Neuronal stem cell (in vitro differentiated cells): ENCODE results near the gene HSFX3.

Experiments used
- DNase-seq: peaks from one replicate; pipeline ENCODE4 v3.0.0-alpha.2; 2013; ENCODE audit warnings: low spot score
- H2AFZ ChIP-seq: one replicate; pipeline ENCODE4 v1.6.1; 2013; ENCODE audit warnings: mild to moderate bottlenecking, low read length, inconsistent platforms
- H2AK5ac ChIP-seq: 2 replicates; pipeline ENCODE4 v1.6.1; 2013; ENCODE audit warnings: low read depth, mild to moderate bottlenecking, inconsistent platforms, low read length, moderate library complexity, mixed read lengths
- H2BK120ac ChIP-seq: 2 replicates; pipeline ENCODE4 v1.6.1; 2013; ENCODE audit warnings: low read depth, mild to moderate bottlenecking, inconsistent platforms, low read length, moderate library complexity, mixed read lengths
- H2BK12ac ChIP-seq: one replicate; pipeline ENCODE4 v1.6.1; 2013; ENCODE audit warnings: low read length, inconsistent platforms
- H2BK15ac ChIP-seq: 2 replicates; pipeline ENCODE4 v1.6.1; 2013; ENCODE audit warnings: mild to moderate bottlenecking, low read length, inconsistent platforms, mixed read lengths
- H2BK5ac ChIP-seq: one replicate; pipeline ENCODE4 v1.6.1; 2013; ENCODE audit warnings: inconsistent platforms, mild to moderate bottlenecking, low read length, moderate library complexity
- H3K14ac ChIP-seq: one replicate; pipeline ENCODE4 v1.6.1; 2013; ENCODE audit warnings: low read length, inconsistent platforms
- H3K18ac ChIP-seq: 2 replicates; pipeline ENCODE4 v1.6.1; 2013; ENCODE audit warnings: low read length, inconsistent platforms
- H3K23ac ChIP-seq: 2 replicates; pipeline ENCODE4 v1.6.1; 2013; ENCODE audit warnings: low read depth, mild to moderate bottlenecking, mixed read lengths, low read length, inconsistent platforms; ENCODE audit not compliant: poor library complexity
- H3K27ac ChIP-seq: replicated peaks from 3 replicates; pipeline ENCODE4 v1.5.1; 2013; ENCODE audit warnings: low read length, inconsistent platforms
- H3K27me3 ChIP-seq, 3 experiments: 2 replicates each; pipeline ENCODE4 v1.6.1; 2013; ENCODE audit warnings: low read length in 3 of 3, mild to moderate bottlenecking in 2 of 3, inconsistent platforms in 1 of 3, low read depth in 1 of 3, mixed read lengths in 1 of 3, moderate library complexity in 1 of 3; ENCODE audit not compliant: control insufficient read depth in 3 of 3, insufficient read depth in 3 of 3
- H3K36me3 ChIP-seq, 2 donors: replicated peaks in 1 of 2; 2 replicates each; pipeline ENCODE4 v1.6.1; 2013; ENCODE audit warnings: low read length in 2 of 2; ENCODE audit not compliant: control insufficient read depth in 2 of 2, insufficient read depth in 2 of 2
- H3K4ac ChIP-seq: 2 replicates; pipeline ENCODE4 v1.6.1; 2013; ENCODE audit warnings: inconsistent platforms, mild to moderate bottlenecking, low read length, moderate library complexity
- H3K4me1 ChIP-seq, 2 donors: 1 replicate in 1 of 2; 2 replicates in 1 of 2; pipeline ENCODE4 v1.6.1; 2013; ENCODE audit warnings: low read length in 2 of 2, low read depth in 1 of 2; ENCODE audit not compliant: control insufficient read depth in 2 of 2, insufficient read depth in 1 of 2
- H3K4me2 ChIP-seq: one replicate; pipeline ENCODE4 v1.6.1; 2013; ENCODE audit warnings: mild to moderate bottlenecking, low read length, inconsistent platforms; ENCODE audit not compliant: insufficient read depth, poor library complexity, severe bottlenecking
- H3K4me3 ChIP-seq, 2 donors: 2 replicates each; pipeline ENCODE4 v1.5.1; 2013; ENCODE audit warnings: low read length in 2 of 2, mild to moderate bottlenecking in 2 of 2, inconsistent platforms in 1 of 2, moderate library complexity in 1 of 2
- H3K79me1 ChIP-seq: one replicate; pipeline ENCODE4 v1.6.1; 2013; ENCODE audit warnings: low read depth, mild to moderate bottlenecking, inconsistent platforms, low read length, moderate library complexity
- H3K9ac ChIP-seq: one replicate; pipeline ENCODE4 v1.6.1; 2013; ENCODE audit warnings: mild to moderate bottlenecking, low read depth, low read length, inconsistent platforms; ENCODE audit not compliant: poor library complexity
- H3K9me3 ChIP-seq, 2 donors: replicated peaks in 1 of 2; 2 replicates each; pipeline versions ENCODE3 to v1.6.1; 2013; ENCODE audit warnings: low read length in 2 of 2, mild to moderate bottlenecking in 2 of 2, inconsistent platforms in 1 of 2, low read depth in 1 of 2, mixed read lengths in 1 of 2, moderate library complexity in 1 of 2; ENCODE audit not compliant: control insufficient read depth in 2 of 2, insufficient read depth in 1 of 2
- H4K8ac ChIP-seq: one replicate; pipeline ENCODE4 v1.6.1; 2013; ENCODE audit warnings: low read depth, mild to moderate bottlenecking, inconsistent platforms, low read length, moderate library complexity
- H4K91ac ChIP-seq: one replicate; pipeline ENCODE4 v1.6.1; 2013; ENCODE audit warnings: low read length, low read depth, mild to moderate bottlenecking, inconsistent platforms; ENCODE audit not compliant: poor library complexity
- WGBS, 2 donors: extraction: QIAGEN DNeasy Blood & Tissue Kit; methylation state at CpG; one replicate each; pipeline ENCODE4 v1.1.7; 2013; ENCODE audit warnings: missing lambda C conversion rate in 2 of 2, mixed read lengths in 1 of 2; ENCODE audit not compliant: insufficient read length in 2 of 2, insufficient replicate concordance in 1 of 2; ENCODE audit errors: extremely low coverage in 2 of 2; 5-methylcytosine and 5-hydroxymethylcytosine counted together

HSFX3 gene

DNA sequence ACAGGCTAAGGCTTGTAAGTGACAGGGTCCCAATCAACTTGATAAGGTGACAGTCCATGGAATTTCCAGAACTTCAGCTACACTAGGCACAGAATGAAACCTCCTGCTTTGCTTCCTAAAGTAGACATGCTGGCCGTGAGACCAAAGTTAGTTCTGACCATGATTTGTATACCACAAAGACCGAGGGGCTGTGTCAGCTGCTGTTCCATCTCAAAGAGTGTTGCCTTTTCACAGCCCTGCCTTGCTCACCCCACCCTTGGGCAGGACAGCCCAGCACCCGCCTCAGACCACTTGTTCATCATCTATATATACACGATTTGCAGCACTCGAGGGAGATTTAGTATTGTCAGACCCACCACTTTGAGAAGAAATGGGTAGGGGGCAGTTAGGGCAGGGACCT, 50.0 kb downstream of the HSFX3 start:
- Histone ChIP-seq H3K27me3 (no peaks in the 10 kb centered on the region), H3K23ac (no peak overlapping the region), H3K9me3 (no peaks in the 10 kb centered on the region), H2BK120ac (no peak overlapping the region), H4K8ac (no peak overlapping the region), H4K91ac (no peak overlapping the region), H3K4ac (no peak overlapping the region), H3K4me1 (peaks cover 4% of the 10 kb centered on the region in 2 donors), H3K79me1 (no peaks in the 10 kb centered on the region), H3K18ac (no peak overlapping the region), H3K14ac (no peak overlapping the region), H2AFZ (no peak overlapping the region), H2BK15ac (no peak overlapping the region), H3K4me2 (no peak overlapping the region), H2AK5ac (no peak overlapping the region), H3K27ac (no peak overlapping the region), H2BK5ac (no peak overlapping the region), H2BK12ac (no peak overlapping the region), H3K36me3 (peaks cover 22 to 69% of the 10 kb centered on the region in 2 donors), H3K9ac (no peak overlapping the region), H3K4me3 (no peak overlapping the region)
- WGBS, 2 donors, result no CpG with 5 or more reads among the region's 5 CpGs
- DNase-seq, result no peak

GRCh38 chrX:149498767-149499166, 51.0 kb downstream of the HSFX3 start:
- no peak for DNase-seq
- Histone ChIP-seq H2BK5ac (no peak overlapping the region), H4K91ac (no peak overlapping the region), H2BK12ac (no peak overlapping the region), H3K18ac (no peak overlapping the region), H2BK120ac (no peak overlapping the region), H3K4me1 (no peaks in the 10 kb centered on the region), H3K4me3 (no peak overlapping the region), H3K4me2 (no peak overlapping the region), H3K79me1 (no peaks in the 10 kb centered on the region), H3K14ac (no peak overlapping the region), H4K8ac (no peak overlapping the region), H2AK5ac (no peak overlapping the region), H3K27ac (no peak overlapping the region), H2AFZ (no peak overlapping the region), H2BK15ac (no peak overlapping the region), H3K23ac (no peak overlapping the region), H3K36me3 (peaks cover 27 to 79% of the 10 kb centered on the region in 2 donors), H3K27me3 (no peaks in the 10 kb centered on the region), H3K9ac (no peak overlapping the region), H3K9me3 (no peaks in the 10 kb centered on the region), H3K4ac (no peak overlapping the region)
- WGBS, 2 donors, result no CpG with 5 or more reads among the region's 4 CpGs
